HG02970 (cell line): ENCODE measurements around the gene CMKLR1.

Source experiments
- ATAC-seq: cut with Tn5 transposase; IDR thresholded peaks from one replicate; pipeline ENCODE4 v1.9.1; 2021; ENCODE audit warnings: mild to moderate bottlenecking, moderate library complexity, moderate number of reproducible peaks; ENCODE audit not compliant: unreplicated experiment, low FRiP score

Gene CMKLR1

DNA sequence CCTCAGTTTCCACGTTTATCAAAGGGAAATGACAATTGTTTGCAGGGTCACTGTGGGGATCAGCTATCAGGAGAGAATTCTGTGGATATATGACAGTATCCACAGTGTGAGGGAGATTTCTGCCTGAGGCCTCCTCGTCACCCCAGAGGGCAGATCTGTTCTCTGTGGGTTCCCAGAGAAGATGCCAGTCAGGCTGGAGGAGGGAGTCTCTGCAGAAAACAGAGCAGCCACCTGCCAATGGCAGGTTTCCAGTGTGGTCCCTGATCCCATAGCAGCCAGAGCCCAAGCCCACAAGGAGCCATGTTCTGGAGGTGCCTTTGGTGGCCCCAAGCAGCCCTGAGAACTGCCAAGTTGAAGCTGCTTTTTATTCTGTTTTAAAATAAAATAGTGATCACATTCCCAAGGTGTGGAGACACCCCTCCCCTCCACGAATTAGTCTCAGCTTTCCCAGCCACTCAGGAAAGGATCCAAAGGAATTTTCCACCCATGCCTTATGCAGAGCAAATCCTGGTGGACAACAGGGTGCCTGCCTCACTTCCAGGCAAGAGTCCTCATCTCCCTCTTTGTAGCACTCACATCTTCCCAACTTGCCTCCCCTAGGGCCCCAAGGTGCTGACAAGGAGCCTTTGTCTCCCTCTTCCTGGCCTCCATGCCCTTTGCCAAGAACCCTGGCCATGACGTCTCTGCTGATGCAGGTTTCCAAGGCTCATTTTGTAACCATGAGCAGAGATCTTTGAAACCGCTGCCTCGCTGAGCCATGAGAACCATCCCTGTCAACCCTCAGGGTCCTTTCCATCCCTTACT lies 20.4 kb downstream of the CMKLR1 start:
- no peak for ATAC-seq

DNA sequence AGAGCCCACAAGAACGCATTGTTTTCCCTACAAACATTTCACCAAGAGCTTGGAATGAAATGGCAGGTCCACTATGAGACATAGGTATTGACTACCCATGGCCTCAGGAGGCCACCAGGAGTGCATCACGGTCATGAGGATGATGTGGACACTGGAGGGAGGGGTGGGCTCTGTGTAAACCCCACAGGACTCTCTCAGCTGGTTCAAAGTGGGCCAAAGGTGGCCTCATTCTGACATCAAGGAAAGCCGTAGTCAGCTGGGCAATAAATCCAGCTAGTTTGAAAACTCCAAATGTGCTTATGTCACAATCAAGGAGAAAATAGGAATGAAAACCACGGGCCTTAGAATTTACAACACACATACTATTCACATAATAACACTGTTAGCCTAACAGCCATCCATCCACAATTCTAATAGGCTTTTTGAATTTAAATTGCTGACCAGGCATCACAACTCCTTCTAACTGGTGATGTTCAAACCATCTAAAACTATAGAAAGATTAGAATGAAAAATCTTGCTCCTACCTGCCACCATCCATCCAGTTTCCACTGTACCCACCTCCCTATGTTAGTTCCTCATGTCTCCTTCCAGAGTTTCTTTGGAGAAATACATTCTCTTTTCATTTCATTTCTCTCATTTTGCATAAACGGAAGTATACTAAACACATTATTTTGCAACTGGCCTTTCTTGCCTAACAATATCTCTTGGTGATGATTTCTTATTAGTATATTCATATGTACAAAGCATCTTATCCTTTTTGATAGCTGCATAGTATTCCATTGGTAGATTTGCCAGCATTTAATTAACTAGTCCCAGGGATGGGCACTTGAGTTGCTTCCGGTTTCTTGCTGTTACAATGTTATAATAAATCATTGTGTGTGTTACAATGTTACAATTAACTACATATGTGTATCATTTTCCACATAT lies 21.5 kb downstream of the CMKLR1 start:
- no peak for ATAC-seq

DNA sequence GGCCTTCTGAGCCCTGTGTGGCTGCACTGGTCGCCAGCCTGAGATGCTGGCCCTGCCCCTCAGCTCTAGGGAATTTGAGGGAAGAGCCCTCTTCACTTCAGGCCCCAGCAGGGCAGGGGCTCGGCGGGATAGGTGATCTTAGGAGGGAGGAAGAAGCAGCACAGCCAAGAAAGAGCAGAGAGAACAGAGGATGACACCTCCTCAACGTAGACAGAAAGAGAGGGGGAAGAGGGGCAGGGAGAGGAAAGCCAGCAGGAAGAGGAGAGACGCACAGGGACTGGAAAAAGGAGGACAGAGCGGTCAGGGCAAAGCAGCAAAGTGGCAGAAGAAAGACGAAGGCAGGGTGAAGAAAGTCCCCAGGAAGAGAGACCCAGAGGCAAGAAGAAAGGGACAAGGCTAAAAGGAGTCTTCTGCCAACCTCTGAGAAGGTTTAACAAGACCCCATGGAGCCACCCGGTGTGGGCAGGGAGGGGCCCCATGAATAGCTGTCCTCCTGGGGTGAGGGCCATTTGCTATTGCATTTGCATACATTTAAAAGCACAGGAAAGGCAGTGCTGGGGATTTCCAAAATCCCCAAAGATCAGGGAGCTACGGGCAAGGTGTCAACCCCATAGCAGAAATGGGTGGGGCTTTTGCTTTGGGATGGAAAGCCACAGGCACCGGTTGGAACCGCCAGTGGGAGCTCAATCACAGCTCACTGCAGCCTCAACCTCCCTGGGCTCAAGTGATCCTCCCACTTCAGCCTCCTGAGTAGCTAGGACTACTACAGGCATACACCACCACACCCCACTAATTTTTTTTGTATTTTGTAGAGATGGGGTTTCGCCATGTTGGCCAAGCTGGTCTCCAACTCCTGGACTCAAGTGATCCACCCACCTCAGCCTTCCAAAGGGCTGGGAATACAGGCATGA lies 22.7 kb downstream of the CMKLR1 start:
- ATAC-seq: no peak

DNA sequence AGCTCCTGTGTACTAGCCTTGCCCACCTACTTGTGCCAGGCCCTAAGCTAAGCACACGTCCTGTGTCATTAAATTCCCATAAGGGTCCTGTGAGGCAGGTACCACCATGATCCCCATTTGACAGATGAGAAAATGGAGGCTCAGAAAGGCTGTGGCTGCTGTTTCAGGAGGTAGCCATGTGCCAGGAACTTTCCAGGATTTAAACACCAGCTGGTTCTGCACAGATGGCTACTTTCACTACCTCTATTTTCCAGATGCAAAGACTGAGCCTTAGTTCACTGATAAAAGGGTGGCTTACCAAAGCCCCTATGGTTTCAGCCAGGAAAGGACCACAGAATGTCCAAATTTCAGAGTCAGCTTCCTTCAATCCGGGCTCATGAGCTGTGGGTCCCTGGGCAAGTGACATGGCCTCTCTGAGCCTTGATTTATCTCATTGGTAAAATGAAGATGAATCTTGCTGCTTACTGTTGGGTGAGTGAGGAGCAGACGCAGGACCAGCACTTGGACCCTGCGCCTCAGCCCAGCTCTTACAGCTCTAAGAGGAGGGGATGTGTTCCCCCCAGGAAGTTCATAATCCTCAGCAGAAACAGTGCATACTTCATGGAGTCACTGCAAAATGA lies 23.5 kb downstream of the CMKLR1 start:
- no peak for ATAC-seq

DNA sequence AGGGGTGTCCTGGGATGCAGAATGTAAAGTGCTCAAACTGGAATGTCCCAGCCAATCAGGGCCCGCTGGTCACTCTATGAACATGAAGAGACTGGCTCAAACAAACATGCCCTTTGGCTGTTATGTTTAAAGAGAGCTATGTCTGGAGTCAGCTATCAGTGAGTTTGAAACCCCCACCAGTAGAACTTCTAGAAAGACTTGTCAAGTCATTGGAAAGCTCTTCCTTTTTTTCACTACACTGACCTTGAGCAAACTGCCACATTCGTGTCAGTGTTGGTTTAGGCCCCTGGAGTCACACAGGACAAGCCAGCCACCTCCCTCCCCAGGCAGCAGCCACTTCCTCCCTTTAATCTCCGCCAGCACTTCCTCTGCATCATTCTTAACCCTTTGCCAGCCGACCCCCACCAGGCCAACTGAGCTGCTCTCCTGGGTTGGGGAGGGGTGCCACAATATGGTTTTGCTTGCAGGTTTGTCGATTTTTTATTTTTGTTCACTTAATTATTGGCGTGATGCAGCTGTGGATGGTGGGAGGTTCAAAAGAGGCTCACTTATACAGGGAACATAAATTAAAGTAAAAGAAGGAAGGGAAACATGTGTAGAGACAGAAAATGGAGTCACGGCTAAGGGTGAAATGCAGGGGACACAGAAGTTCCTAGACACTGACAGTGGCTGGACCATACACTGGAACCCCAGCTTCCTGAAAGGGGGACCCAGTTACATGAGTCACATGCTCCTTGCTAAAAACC lies 25.3 kb downstream of the CMKLR1 start:
- ATAC-seq: no peak

DNA sequence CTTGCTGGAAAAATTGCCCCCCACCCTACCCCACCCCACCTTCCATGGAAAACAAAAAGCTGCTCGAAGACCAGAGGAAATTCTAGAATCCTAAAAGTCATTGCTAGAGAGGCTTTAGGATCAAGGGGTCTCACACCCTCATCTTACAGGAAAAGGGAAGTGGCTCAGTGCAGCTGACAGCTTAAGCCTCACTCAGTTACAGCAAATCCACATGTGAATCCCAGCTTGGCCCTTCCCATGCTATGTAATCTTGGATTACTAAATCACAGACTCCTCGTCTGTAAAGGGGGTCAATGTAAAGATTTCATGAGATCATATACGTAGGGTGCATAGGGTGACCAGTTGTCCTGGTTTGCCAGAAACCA lies 25.9 kb downstream of the CMKLR1 start:
- ATAC-seq: no peak

DNA sequence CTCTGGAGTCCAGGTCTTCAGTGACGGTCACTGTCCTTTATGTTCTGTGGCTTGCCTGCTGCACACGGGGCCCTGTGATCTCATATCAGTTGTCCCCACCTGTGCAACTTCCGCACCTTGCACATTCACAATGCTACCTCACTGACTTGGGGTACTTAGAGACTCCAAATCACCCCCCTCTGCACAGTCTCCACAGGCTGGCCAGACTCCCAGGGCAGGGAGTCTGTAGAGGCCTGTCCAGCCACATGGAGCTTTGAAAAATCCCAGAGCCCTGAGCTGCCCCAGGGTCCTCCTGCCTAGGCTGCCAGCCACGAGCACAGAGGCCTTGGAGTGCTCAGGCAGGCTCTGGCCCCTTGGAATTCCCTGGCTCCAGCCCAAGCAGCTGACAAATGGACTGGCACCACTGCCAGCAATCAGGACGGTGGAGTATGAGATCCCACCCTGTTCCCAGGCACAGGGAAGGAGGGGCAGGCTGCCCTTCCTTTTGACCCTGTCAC lies 26.4 kb downstream of the CMKLR1 start:
- ATAC-seq: no peak

DNA sequence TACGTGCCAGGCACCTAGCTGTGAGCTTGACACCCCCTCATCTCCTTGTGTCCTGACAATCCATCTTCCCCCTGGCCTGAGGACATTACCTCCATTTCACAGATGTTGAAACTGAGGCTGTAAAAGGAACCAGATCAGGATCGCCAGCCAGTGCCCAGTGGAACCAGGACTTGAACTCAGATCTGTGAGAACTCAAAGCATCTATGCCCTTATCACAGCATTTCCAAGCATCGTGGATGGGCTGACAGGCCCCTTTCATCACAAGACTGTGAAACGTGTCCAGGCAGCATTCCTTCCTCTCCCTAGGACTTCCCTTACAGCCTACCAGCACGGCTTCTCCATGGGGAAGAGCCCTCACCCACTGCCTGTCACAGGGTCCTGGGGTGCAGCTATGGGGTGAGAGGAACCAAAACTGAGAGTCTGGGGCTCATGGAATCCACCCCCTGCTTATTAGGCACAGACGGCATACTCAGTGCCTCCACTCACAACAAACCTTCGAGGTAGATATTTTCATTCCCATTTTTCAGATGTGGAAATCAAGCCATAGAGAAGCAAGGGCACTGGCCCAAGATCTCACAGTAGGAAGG lies 26.9 kb downstream of the CMKLR1 start:
- no peak for ATAC-seq

DNA sequence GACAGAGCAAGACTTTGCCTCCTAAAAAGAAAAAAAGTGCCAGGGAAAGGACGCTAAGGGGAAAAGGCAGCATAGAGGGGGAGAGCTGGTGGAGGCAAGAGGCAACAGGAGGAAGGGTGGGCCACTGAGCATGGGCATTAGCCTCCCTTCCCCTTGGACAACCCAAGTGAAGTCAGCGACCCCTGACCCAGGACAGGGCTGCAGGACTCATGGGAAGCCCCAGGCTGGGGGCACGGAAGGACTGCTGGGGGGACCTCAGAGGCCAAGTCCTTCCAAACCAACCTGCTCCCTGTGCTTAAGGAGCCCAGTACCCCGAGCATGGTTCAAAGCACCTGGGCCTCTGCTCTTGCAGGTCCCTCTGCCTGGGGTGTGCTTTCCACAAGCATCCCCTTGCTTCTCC lies 27.5 kb downstream of the CMKLR1 start:
- no peak for ATAC-seq

DNA sequence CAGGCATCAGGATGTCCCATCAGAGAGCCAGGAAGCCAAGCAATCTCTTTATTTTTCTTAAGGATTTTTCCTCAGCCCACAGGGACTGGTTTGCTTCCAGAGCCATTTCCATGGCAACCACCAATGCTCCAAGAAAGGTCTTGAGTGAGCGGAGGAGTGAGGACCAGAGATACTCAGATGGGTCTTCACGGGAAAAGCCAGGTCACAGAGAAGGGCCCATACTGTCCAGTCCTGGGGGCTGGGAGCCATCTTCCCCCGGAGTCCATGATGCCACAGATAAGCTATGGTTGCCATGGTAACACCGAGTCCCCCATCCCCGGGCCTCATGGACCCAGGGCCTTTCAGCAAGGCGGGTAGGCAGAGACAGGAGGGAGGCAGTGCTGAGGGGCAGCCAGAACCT lies 28.6 kb downstream of the CMKLR1 start:
- ATAC-seq: no peak

DNA sequence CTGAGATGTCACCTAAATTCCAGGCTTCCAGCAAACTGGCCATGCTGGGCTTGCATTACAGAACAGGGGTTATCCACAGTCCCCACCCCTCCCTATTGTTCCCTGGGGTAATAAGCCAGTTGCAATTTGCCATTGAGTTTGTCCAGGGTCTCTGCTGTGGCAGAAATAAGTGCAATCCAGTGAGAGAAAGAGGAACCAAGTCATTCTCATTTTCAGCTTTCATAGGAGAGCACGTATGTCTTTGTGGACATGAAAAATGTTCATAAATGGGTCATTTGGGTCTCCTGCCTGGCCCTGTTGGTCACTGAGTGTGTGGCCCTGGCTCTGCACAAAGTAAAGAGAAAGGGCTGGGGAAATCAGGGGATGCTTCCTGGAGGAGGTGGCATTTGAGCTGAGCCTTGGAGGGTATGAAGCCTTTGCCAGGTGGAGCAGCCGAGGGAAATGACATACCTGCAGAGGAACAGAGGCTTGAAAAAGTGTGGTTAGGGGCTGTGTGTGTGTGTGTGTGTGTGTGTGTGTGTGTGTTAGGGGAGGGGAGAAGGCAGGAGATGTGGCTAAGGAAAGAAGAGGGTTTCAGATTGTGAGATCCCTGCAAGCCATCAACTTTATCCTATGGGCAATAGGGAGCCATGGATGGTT lies 29.3 kb downstream of the CMKLR1 start:
- no peak for ATAC-seq

DNA sequence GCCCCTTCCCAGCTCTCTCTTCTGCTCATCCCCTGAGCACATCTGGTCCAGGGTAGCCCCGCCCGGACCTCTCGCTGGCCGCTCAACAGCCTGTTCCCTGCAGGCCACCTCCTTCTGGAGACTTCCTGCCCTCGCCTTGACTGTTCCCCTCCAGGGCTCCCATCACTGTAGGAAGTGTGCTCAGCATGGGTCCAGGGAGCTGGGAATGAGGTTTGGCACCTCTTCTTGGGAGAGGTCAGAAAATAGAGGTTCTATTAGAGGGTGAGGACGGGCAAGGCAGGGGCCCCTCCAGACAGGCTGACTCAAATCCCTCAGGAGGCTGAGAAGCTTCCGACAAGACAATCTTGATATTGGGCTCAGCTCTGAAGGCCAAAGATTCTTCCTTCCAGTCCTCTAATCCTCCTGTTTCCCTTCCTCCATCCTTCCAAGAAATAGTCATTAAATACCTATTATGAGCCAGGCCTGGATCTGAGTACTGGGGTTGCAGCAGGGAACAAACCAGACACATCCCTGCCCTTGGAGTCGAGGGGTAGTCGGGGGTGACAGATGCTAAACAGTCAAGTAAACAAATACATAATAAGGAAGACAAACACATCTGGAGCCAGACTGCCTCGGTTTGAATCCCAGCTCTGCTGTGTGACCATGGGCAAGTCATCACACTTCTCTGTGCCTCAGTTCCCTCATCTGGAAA lies 30.6 kb downstream of the CMKLR1 start:
- no peak for ATAC-seq

DNA sequence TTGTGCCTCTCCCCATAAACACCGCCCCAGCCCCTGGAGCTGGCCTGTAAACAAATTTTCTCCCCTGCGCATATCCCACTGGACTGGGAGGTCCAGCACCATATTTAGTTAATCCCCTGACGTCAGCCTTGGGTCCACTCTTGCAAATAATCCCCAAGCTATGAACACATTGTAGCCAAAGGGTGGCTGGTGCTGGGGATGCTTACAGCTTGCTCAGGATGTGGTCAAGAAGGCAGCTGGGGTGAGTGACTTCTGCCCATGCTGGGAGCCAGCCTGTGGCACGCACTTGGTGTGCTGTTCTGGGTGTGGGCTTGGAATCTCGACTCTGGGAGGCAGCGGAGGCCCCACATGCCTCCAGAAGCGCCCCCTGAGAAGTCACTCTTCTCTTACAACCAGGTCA lies 32.1 kb downstream of the CMKLR1 start:
- no peak for ATAC-seq

DNA sequence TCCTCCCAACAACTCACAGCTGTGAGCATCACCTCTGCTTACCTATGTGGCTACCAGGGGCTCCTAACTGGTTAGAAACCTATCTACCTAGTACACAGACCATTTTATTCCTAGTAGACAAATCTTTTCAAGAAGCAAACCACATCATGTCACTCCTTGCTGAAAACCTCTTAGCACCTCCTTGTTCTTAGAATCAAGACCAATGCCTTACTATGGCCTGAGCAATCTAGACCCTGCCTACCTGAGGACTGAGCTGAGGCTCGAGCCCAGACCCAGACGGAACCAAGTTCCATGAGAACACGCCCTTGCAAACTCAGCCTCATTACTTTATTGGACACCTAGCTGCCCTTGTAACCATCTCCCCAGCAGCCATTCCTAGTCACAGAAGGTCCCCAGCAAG lies 32.6 kb downstream of the CMKLR1 start:
- ATAC-seq: no peak

DNA sequence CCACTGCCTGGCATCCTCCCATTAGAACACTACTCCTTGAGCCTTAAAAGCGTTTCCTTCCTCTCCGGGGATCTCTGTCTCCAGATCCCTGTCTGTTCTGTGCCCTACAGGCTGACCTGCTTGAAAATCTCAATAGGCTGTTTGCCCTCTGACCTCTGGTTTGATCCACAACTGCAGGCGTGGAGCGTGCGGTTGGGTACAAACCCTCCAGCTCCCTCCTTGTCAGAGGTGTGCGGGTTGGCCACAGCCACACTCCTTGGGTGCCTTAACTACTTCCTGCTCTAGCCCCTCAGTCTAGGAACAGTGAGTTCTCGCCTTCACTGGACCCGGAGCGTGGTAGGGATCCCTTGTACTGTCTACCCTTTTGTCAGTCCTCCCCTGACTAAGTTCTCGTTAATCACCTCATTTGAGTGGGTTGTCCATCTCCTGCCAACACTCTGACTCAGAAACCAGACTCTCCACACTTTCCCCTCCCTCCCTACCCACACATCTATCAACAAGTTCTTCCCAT lies 33.1 kb downstream of the CMKLR1 start:
- ATAC-seq: no peak

DNA sequence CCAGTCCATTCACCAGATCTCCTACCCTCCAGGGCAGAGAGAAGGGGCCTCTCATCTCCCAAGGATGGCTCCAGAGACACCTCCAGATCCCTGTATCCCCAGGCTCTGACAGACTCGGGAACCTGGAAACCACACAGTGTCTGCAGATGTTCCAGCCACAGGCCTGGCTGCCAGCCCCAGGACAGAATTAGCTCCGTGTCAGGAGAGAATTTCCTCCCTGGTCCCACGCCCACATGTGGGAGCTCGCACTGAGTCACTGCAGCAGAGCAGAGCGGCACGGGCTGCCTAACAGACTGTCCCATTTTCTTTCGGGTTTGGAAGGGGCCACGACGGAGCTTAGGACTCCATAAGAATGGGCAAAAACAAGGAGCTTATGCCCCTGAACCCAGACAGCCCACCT lies 33.6 kb downstream of the CMKLR1 start:
- no peak for ATAC-seq

DNA sequence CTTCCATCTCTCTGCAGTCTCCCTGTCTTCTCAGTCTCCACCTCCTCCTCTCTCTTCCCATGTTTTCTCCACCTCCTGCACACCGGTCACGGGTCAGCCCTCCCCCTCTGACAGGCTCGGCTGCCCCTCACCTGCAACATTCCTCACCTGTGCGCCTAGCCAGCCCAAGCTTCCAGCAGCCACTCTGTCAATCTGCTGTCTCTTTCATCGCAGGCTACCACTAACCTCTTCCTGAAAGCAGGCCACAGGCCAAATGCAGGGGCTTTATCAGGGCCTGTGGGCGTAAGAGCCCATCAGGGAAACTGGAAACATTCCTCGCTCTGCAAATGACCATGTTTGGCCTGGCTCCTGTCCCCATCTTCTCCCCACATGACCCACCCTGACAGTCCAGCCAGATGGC lies 34.5 kb downstream of the CMKLR1 start:
- no peak for ATAC-seq

DNA sequence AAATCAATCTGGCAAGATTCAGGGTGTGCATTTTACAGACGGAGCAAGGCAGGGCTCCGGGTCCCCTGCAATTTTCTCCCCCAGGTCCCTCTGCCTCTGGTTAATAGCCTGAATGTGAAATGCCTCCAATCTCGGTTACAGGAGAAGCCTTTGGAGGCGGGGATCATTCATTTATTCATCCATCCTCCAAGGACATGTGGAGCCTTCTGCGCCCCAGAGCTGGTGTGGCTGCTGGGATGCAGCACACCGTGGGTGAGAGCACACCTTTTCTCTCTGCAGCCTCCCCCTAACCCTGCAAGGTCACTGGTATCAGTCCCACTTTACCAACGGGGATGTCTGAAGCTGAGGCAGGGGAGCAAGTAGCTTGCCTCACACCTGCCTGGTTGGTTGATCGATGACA lies 35.4 kb downstream of the CMKLR1 start:
- no peak for ATAC-seq
